RWPE2 (cell line): ENCODE data around the gene HABP2.

Experiments used
- ATAC-seq: fragments of 200-7000 bp; cut with Tn5 transposase; 3 replicates; pipeline ENCODE4 v1.9.1; 2021; ENCODE audit warnings: low read depth
- DNase-seq: peaks from one replicate; pipeline ENCODE4 v3.0.0-alpha.2; 2020; ENCODE audit warnings: low spot score
- H3K27ac ChIP-seq: fragments of 450-650 bp; 2 replicates; pipeline ENCODE4 v1.5.1; 2017; ENCODE audit warnings: mild to moderate bottlenecking; ENCODE audit not compliant: poor library complexity, severe bottlenecking
- H3K27me3 ChIP-seq: fragments of 250-450 bp; sonication (Bioruptor Pico); 2 replicates; pipeline ENCODE4 v1.5.1; 2021; ENCODE audit warnings: mild to moderate bottlenecking, moderate library complexity; ENCODE audit not compliant: insufficient read depth, poor library complexity, severe bottlenecking
- H3K36me3 ChIP-seq: fragments of 250-450 bp; sonication (Bioruptor Pico); 2 replicates; pipeline ENCODE4 v1.5.1; 2020; ENCODE audit warnings: low read depth, mild to moderate bottlenecking, moderate library complexity
- H3K4me1 ChIP-seq: fragments of 250-450 bp; sonication (Bioruptor Pico); 2 replicates; pipeline ENCODE4 v1.5.1; 2021; ENCODE audit warnings: mild to moderate bottlenecking, moderate library complexity; ENCODE audit not compliant: insufficient read depth, poor library complexity, severe bottlenecking
- H3K4me3 ChIP-seq: fragments of 250-450 bp; sonication (Bioruptor Pico); 2 replicates; pipeline ENCODE4 v1.5.1; 2021; ENCODE audit warnings: mild to moderate bottlenecking, moderate library complexity; ENCODE audit not compliant: severe bottlenecking
- H3K9me3 ChIP-seq: fragments of 250-450 bp; sonication (Bioruptor Pico); 2 replicates; pipeline ENCODE4 v1.5.1; 2021; ENCODE audit warnings: mild to moderate bottlenecking, moderate library complexity; ENCODE audit not compliant: severe bottlenecking
- TF ChIP-seq, protein P1 (sequence below): fragments of 450-650 bp; IDR thresholded peaks from one replicate; pipeline ENCODE4 v1.5.1; 2017; ENCODE audit warnings: mild to moderate bottlenecking, moderate library complexity; ENCODE audit not compliant: poor library complexity, severe bottlenecking

The HABP2 gene

DNA sequence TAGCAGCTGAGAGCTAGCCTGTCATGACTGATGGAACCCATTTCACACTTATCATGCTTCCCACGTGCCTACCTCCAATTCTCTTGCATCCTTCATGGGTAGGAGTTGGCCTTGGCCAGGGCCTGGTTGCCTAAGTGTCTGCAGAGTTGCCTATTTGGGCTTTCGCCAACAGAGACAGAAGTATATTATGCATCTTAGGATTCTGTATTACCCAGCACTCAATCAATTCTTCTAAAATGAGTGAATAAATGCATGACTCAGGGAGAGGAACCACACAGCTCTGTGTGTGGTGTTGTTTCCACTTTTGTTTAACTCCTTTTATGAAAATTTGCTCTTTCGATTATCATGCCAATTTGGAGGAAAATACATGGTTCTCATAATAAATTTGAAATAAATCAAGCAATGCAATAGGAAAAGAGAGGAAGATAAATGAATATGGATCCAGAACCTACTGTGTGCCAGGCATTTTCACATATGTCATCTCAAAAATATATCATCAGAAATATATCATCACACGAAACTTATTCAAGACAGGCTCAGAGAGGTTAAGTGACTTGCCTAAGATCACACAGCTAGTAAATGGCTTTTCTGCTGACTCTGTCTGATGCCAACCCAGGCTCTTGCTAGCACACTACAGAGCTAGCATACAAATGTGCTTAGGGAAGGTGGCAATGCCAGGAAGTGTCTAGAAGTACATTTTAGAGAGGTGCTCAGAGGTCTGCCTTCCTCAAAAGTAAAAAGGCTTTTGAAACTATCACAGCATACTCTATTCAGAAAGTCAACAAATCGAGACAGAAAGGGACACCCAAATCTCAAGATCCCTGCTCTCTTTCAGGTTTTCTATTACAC, 9.5 kb upstream of the HABP2 start:
- no peak for ATAC-seq
- no peaks in the 10 kb centered on the region for H3K36me3 ChIP-seq
- no peak for DNase-seq
- no peak overlapping the region for H3K4me3 ChIP-seq
- H3K4me1 ChIP-seq, result no peaks in the 10 kb centered on the region
- no peaks in the 10 kb centered on the region for H3K27me3 ChIP-seq
- no peak overlapping the region for H3K27ac ChIP-seq
- H3K9me3 ChIP-seq, result no peaks in the 10 kb centered on the region
- TF ChIP-seq, protein P1, sequence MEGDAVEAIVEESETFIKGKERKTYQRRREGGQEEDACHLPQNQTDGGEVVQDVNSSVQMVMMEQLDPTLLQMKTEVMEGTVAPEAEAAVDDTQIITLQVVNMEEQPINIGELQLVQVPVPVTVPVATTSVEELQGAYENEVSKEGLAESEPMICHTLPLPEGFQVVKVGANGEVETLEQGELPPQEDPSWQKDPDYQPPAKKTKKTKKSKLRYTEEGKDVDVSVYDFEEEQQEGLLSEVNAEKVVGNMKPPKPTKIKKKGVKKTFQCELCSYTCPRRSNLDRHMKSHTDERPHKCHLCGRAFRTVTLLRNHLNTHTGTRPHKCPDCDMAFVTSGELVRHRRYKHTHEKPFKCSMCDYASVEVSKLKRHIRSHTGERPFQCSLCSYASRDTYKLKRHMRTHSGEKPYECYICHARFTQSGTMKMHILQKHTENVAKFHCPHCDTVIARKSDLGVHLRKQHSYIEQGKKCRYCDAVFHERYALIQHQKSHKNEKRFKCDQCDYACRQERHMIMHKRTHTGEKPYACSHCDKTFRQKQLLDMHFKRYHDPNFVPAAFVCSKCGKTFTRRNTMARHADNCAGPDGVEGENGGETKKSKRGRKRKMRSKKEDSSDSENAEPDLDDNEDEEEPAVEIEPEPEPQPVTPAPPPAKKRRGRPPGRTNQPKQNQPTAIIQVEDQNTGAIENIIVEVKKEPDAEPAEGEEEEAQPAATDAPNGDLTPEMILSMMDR, result no peak

- no peaks in the 10 kb centered on the region for H3K36me3 ChIP-seq
- no peak overlapping the region for H3K27ac ChIP-seq
- H3K4me1 ChIP-seq, result no peaks in the 10 kb centered on the region
- no peaks in the 10 kb centered on the region for H3K9me3 ChIP-seq
- TF ChIP-seq, protein P1, result no peak
- ATAC-seq (no peak), DNase-seq (no peak)
- no peaks in the 10 kb centered on the region for H3K27me3 ChIP-seq
- no peak overlapping the region for H3K4me3 ChIP-seq
These were observed 8.5 kb upstream of the HABP2 start for GRCh38 chr10:113544392-113544791.

GRCh38 chr10:113547426-113547825, 5.4 kb upstream of the HABP2 start:
- ATAC-seq (no peak), DNase-seq (no peak)
- no peaks in the 10 kb centered on the region for H3K27me3 ChIP-seq
- no peak overlapping the region for H3K27ac ChIP-seq
- no peaks in the 10 kb centered on the region for H3K36me3 ChIP-seq
- no peak overlapping the region for H3K4me3 ChIP-seq
- peaks cover 20% of the 10 kb centered on the region for H3K4me1 ChIP-seq
- TF ChIP-seq, protein P1, result no peak
- no peaks in the 10 kb centered on the region for H3K9me3 ChIP-seq

- Histone ChIP-seq H3K4me3 (no peak overlapping the region), H3K36me3 (no peaks in the 10 kb centered on the region), H3K27ac (peak overlapping the region; percentile 55), H3K27me3 (no peaks in the 10 kb centered on the region), H3K4me1 (peaks cover 20% of the 10 kb centered on the region), H3K9me3 (no peaks in the 10 kb centered on the region)
- DNase-seq (no peak), ATAC-seq (no peak)
- TF ChIP-seq, protein P1, result no peak
These were observed 3.0 kb upstream of the HABP2 start for GRCh38 chr10:113549856-113550255.

GRCh38 chr10:113550365-113550764, 2.5 kb upstream of the HABP2 start:
- TF ChIP-seq, protein P1, result no peak
- H3K27ac ChIP-seq, result peak overlapping the region; percentile 55
- peaks cover 20% of the 10 kb centered on the region for H3K4me1 ChIP-seq
- DNase-seq (no peak), ATAC-seq (peak; percentile 56)
- no peaks in the 10 kb centered on the region for H3K9me3 ChIP-seq
- H3K36me3 ChIP-seq, result no peaks in the 10 kb centered on the region
- no peaks in the 10 kb centered on the region for H3K27me3 ChIP-seq
- H3K4me3 ChIP-seq, result no peak overlapping the region
